ENCODE measurements around the gene MTFR2. TPM values are rescaled to one million over a fixed set of nuclear protein-coding genes. Genes with fewer than 3 reads are reported as not detected.
A peak's percentile ranks its signal among the peaks of the same experiment; 100 is the strongest.
"Not testable (repeated sequence)": the region's sequence is repeated elsewhere in the genome, so short reads cannot be mapped to it uniquely, and the experiment has no call there.

Gene MTFR2
- total RNA-seq, 2 experiments from 2014 or later, result 20.4 to 21.4 TPM

DNA sequence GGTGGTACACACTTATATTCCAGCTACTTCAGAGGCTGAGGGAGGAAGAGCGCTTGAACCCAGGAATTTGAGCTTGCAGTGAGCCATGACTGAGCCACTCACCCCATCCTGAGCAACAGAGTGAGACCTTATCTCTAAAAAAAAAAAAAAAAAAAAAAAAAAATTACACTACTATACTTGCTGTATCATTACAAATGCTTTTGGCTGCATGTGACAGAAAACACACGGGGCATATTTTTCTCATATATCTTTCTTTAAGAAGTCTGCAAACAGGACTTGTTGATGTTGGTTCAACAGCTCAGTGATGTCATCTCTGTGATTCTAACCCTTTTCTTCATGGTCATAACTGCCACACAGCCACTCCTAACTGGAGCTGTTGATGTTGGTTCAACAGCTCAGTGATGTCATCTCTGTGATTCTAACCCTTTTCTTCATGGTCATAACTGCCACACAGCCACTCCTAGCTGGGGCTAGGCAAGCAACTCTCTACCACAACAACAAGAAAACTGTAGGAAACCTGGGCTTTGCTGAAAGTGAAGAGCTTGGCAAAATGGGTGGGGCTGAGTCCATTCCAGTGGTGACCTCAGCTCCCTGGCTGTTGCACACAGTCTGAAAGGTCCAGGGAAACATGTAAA is 19.8 kb downstream of the MTFR2 start:
- H3K4me3 Mint-ChIP-seq, result no peak overlapping the region
- CTCF ChIA-PET, result interaction anchor here (0.7 to 2.0 kb wide), 3 partner anchors 321 to 565 kb away, joined by 3 to 5 read pairs (median 4); no protein-coding TSS in a partner anchor
- no peaks in the 10 kb centered on the region for H3K27me3 Mint-ChIP-seq
- H3K27ac Mint-ChIP-seq, result no peak overlapping the region
- peaks cover 36% of the 10 kb centered on the region for H3K36me3 Mint-ChIP-seq (ENCODE audit: low read depth)
- H3K9me3 Mint-ChIP-seq, result no peaks in the 10 kb centered on the region
- POLR2A ChIA-PET, result interaction anchor here (0.8 to 1.2 kb wide), 3 partner anchors 20 to 87 kb away, joined by 3 to 5 read pairs (median 3); partner anchors contain the start of gene MTFR2
- peaks cover 10% of the 10 kb centered on the region for H3K4me1 Mint-ChIP-seq
- DNase-seq, result no peak

- no peaks in the 10 kb centered on the region for H3K27me3 Mint-ChIP-seq
- ChIA-PET POLR2A (no interaction called here), CTCF (interaction anchor here (0.6 kb wide), 1 partner anchor 340 kb away, joined by 3 read pairs; no protein-coding TSS in a partner anchor)
- peaks cover 3% of the 10 kb centered on the region for H3K9me3 Mint-ChIP-seq
- no peak for DNase-seq
- no peak overlapping the region for H3K4me3 Mint-ChIP-seq
- H3K36me3 Mint-ChIP-seq (ENCODE audit: low read depth), result peaks cover 25% of the 10 kb centered on the region
- H3K27ac Mint-ChIP-seq, result no peak overlapping the region
- peaks cover 8% of the 10 kb centered on the region for H3K4me1 Mint-ChIP-seq
Measured at GRCh38 chr6:136228814-136229213, 21.3 kb downstream of the MTFR2 start.

DNA sequence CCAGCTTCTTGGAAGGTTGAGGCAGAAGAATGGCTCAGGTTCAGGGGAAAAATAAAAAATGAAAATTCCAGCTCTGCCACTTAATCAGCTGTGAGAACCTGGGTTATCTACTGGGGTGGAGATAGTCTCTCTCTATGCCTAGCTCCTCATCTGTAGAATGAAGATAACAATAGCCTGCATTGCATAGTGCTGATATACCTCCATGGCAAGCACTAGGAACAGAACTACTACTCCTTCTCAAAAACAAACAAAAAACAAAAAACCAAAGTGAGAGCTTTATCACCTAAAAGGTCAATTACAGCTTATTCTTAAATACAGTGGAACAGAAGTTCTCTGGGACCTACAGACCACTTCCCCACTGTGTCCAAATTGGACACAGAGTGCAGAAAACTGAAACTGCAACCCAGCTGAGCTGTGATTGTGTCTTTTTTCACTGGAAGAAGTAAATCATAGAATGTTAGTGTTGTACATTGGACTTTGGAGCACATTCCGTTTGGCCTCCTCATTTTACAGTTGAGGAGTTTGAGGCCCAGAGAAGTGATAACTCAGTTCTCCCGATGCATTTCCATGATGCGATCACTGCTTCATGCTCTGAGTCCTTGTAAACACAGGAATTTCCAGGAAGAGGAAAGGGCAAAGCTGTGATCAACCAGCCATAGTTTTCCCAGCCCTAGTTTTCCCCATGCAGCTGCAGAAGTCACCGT is 23.3 kb downstream of the MTFR2 start:
- Mint-ChIP-seq H3K27me3 (peaks cover 1% of the 10 kb centered on the region), H3K9me3 (peaks cover 3% of the 10 kb centered on the region), H3K36me3 (ENCODE audit: low read depth) (peaks cover 16% of the 10 kb centered on the region), H3K4me1 (peaks cover 8% of the 10 kb centered on the region), H3K27ac (peak overlapping the region; percentile 7), H3K4me3 (no peak overlapping the region)
- ChIA-PET CTCF (interaction anchor here (0.7 to 2.5 kb wide), 34 partner anchors 9 to 776 kb away, joined by 3 to 43 read pairs (median 5); partner anchors contain the start of genes AHI1, BCLAF1 and MTFR2), POLR2A (interaction anchor here (1.5 to 1.7 kb wide), 2 partner anchors 23 to 63 kb away, joined by 11 read pairs; partner anchors contain the start of genes BCLAF1 and MTFR2)
- no peak for DNase-seq

DNA sequence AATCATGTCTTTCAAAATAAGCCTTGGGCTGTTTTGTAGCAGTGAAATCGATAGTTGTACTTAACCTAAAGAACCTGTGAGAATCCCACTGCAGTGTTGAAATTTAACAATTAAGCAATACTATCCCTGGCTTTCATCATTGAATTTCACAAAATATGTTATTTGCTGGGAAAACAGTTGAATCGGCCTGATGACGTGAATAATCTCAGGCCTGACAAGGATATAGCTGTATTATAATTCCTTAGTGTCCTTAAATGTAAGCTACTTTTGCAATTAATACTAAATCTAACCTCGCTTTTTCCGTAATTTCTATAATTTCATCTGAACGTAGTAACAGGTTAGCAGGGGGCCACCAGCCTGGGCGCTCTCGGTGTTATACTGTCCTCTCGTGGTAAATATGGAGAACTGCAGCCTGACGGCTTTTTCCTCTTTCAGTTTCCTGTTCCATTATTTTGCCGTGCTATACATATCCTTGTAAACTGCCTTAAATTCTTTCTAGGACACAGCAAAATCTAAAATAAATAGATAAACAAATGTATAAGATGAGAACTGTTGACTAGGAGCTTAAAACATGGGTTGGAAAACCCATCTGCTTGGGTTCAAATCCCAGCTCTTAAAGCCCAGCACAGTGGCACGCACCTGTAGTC is 24.0 kb downstream of the MTFR2 start:
- Mint-ChIP-seq H3K27ac (peak overlapping the region; percentile 7), H3K9me3 (peaks cover 3% of the 10 kb centered on the region), H3K4me3 (no peak overlapping the region), H3K4me1 (peaks cover 8% of the 10 kb centered on the region), H3K27me3 (peaks cover 1% of the 10 kb centered on the region), H3K36me3 (ENCODE audit: low read depth) (peaks cover 15% of the 10 kb centered on the region)
- CTCF ChIA-PET, result interaction anchor here (0.7 to 2.5 kb wide), 35 partner anchors 8 to 776 kb away, joined by 3 to 43 read pairs (median 5); partner anchors contain the start of genes AHI1, BCLAF1 and MTFR2
- peak; percentile 59 for DNase-seq
- POLR2A ChIA-PET, result interaction anchor here (1.5 to 1.7 kb wide), 2 partner anchors 24 to 64 kb away, joined by 11 read pairs; partner anchors contain the start of genes BCLAF1 and MTFR2

DNA sequence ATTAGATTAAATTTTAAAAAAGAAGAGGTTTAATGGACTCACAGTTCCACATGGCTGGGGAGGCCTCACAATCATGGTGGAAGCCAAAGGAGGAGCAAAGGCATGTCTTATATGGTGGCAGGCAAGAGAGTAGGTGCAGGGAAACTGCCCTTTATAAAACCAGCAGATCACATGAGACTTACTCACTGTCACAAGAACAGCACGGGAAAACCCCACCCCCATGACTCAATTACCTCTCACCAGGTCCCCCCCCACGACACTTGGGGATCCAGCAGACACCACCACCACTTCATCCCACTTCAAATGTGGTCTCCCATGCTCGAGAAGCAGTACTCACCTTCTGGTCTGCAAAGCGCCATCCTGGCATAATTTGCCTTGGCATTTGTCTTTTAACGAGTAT is 24.6 kb downstream of the MTFR2 start:
- Mint-ChIP-seq H3K9me3 (peaks cover 7% of the 10 kb centered on the region), H3K4me1 (peaks cover 8% of the 10 kb centered on the region), H3K27ac (no peak overlapping the region), H3K4me3 (no peak overlapping the region), H3K27me3 (peaks cover 1% of the 10 kb centered on the region), H3K36me3 (ENCODE audit: low read depth) (peaks cover 9% of the 10 kb centered on the region)
- CTCF ChIA-PET, result interaction anchor here (0.7 to 2.5 kb wide), 21 partner anchors 8 to 775 kb away, joined by 3 to 43 read pairs (median 6); partner anchors contain the start of genes BCLAF1 and MTFR2
- POLR2A ChIA-PET, result interaction anchor here (1.7 kb wide), 1 partner anchor 25 kb away, joined by 11 read pairs; the partner anchor contains the start of gene MTFR2
- DNase-seq, result no peak

- H3K4me3 Mint-ChIP-seq; H3K4me1 Mint-ChIP-seq; H3K27ac Mint-ChIP-seq; H3K27me3 Mint-ChIP-seq; POLR2A ChIA-PET; DNase-seq; H3K9me3 Mint-ChIP-seq; H3K36me3 Mint-ChIP-seq (ENCODE audit: low read depth); CTCF ChIA-PET: not testable (repeated sequence)
Measured at GRCh38 chr6:136224974-136225373, 25.1 kb downstream of the MTFR2 start.

DNA sequence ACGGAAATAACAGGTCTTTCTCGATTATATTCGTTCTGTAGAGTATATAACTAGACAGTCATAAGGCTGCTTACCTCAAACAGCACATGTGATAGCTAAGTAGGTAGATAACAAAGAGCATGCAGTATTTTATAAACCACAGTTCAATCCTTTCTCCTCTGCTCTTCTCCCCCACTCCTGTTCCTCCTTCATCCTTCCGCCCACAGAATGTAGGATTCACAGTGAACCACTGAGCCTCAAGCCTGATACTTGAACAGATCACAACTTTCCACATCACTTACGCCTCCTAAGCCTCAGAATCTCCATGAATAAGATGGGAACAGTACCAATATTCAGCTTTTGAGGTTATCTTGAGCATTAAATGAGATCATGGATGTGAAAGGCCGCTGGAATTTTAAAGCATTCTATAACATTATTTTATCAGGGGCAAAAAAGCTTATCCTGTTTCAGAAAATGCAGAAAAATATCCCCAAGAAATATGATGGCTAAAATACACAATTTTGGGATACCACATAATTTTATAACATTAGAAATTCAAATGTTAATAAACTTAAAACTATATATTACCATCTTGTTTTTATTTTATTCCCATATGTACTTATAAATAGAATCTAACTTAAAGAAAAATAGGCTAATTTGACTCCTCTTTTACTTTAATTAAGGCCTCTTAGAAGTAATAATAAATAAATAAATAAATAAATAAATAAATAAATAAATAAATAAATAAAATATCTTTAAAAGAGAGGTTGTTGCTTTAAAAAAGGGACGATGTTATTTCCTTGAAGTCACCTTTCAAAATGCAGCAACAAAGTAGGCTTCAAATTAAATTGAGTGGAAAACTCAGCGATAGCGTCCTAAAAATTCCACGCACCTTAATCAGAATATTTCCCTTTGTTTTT is 33.4 kb downstream of the MTFR2 start:
- Mint-ChIP-seq H3K27ac (no peak overlapping the region), H3K4me3 (no peak overlapping the region), H3K27me3 (peaks cover 4% of the 10 kb centered on the region), H3K9me3 (peaks cover 4% of the 10 kb centered on the region), H3K36me3 (ENCODE audit: low read depth) (no peaks in the 10 kb centered on the region), H3K4me1 (no peaks in the 10 kb centered on the region)
- no peak for DNase-seq
- ChIA-PET CTCF (interaction anchor here (1.8 to 2.0 kb wide), 2 partner anchors 10 kb away, joined by 5 to 11 read pairs; no protein-coding TSS in a partner anchor), POLR2A (no interaction called here)

- no peak overlapping the region for H3K4me3 Mint-ChIP-seq
- H3K36me3 Mint-ChIP-seq (ENCODE audit: low read depth), result no peaks in the 10 kb centered on the region
- H3K27me3 Mint-ChIP-seq, result peaks cover 4% of the 10 kb centered on the region
- ChIA-PET CTCF (interaction anchor here (0.6 kb wide), 1 partner anchor 708 kb away, joined by 3 read pairs; no protein-coding TSS in a partner anchor), POLR2A (no interaction called here)
- H3K4me1 Mint-ChIP-seq, result no peaks in the 10 kb centered on the region
- DNase-seq, result no peak
- H3K27ac Mint-ChIP-seq, result no peak overlapping the region
- H3K9me3 Mint-ChIP-seq, result no peaks in the 10 kb centered on the region
Measured at GRCh38 chr6:136213853-136214252, 36.3 kb downstream of the MTFR2 start.

DNA sequence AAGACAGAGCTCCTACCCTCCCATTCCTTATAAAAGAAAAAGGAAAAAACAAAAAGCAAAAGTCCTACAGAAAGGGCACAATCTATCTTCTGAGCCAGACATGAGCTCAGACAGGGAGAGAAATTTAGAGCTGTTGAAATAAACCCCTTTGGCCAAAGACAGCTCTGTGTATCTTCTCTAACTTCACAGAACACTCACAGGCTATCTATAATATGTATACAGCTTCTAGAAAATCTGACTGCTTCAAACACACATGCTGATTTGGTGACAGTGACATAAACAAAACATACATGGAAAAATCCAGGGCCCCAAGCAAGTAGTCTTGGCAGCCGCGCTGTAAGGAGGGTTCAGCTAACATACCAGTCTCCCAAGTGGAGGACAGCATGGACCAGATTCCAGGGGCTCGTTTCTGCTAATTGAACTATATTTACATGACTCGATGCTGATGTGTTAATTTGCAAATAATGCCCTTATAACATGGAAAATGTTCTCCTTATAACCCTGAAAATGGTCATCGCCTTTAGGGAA is 37.0 kb downstream of the MTFR2 start:
- POLR2A ChIA-PET, result no interaction called here
- Mint-ChIP-seq H3K36me3 (ENCODE audit: low read depth) (no peaks in the 10 kb centered on the region), H3K27ac (no peak overlapping the region), H3K9me3 (no peaks in the 10 kb centered on the region), H3K4me3 (no peak overlapping the region), H3K4me1 (no peaks in the 10 kb centered on the region), H3K27me3 (peaks cover 3% of the 10 kb centered on the region)
- no peak for DNase-seq
- CTCF ChIA-PET, result interaction anchor here (0.7 to 2.6 kb wide), 2 partner anchors 13 to 607 kb away, joined by 3 to 7 read pairs; no protein-coding TSS in a partner anchor

GRCh38 chr6:136212608-136213007 is 37.5 kb downstream of the MTFR2 start:
- Mint-ChIP-seq H3K27ac (no peak overlapping the region), H3K9me3 (no peaks in the 10 kb centered on the region), H3K27me3 (no peaks in the 10 kb centered on the region), H3K36me3 (ENCODE audit: low read depth) (no peaks in the 10 kb centered on the region), H3K4me1 (no peaks in the 10 kb centered on the region), H3K4me3 (no peak overlapping the region)
- DNase-seq, result no peak
- POLR2A ChIA-PET, result no interaction called here
- CTCF ChIA-PET, result interaction anchor here (0.7 to 2.6 kb wide), 2 partner anchors 14 to 608 kb away, joined by 3 to 7 read pairs; no protein-coding TSS in a partner anchor

- no peak for DNase-seq
- H3K27ac Mint-ChIP-seq, result no peak overlapping the region
- no peaks in the 10 kb centered on the region for H3K9me3 Mint-ChIP-seq
- ChIA-PET POLR2A (no interaction called here), CTCF (interaction anchor here (2.6 kb wide), 1 partner anchor 16 kb away, joined by 7 read pairs; no protein-coding TSS in a partner anchor)
- no peaks in the 10 kb centered on the region for H3K36me3 Mint-ChIP-seq (ENCODE audit: low read depth)
- peaks cover 2% of the 10 kb centered on the region for H3K27me3 Mint-ChIP-seq
- H3K4me1 Mint-ChIP-seq, result no peaks in the 10 kb centered on the region
- no peak overlapping the region for H3K4me3 Mint-ChIP-seq
Measured at GRCh38 chr6:136210398-136211165, 39.5 kb downstream of the MTFR2 start.
